ENCODE results near the gene CAV2.
A peak's percentile ranks its signal among the peaks of the same experiment; 100 is the strongest.

Gene CAV2

DNA sequence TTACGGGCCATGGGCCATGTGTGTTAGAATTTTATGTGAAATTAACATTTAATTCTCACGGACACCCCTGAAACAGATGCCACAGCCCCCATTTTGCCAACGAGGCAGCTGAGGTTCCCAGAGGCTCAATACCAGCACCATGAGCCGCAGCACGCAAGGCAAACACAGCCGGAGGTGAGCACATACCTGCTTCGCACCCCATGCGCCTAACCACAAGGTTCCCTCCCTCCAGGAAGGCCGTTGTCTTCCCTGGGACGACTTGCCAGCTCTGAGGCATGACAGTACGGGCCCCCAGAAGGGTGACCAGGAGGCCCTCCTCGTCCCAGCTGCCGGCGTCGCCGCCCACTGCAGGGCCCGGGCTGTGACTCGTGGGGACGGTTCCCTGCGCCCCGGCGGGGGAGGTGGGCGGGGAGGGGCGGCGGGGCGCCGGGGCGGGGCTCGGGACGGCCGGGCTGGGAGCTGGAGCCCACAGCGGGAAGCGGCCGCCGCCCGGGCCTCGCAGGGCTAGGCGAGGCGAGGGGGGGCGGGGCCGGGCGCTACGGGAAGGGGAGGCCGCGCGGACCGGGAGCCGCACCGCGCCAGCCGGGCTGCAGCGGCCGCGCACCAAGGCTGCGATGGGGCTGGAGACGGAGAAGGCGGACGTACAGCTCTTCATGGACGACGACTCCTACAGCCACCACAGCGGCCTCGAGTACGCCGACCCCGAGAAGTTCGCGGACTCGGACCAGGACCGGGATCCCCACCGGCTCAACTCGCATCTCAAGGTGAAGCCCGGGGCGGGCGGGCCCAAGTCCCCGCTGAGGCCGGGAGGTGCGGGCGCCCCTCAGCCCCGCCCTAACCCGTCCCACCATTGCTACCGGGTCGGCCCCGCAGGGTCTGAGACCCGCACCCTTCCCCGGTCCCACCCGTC, at the start of gene CAV2:
Gene CAV2 (plus strand): TSS at position 571 of the 910 bp plus-strand sequence. CDS start 44 bp downstream, at position 615.
- DNase-seq (ENCODE audit: low spot score) (peak; percentile 91), ATAC-seq (ENCODE audit: low read depth) (peak; percentile 70)
- TF ChIP-seq CTCF (IDR thresholded peaks at IDR 0.05; ENCODE audit: poor library complexity, severe bottlenecking), result no peak

DNA sequence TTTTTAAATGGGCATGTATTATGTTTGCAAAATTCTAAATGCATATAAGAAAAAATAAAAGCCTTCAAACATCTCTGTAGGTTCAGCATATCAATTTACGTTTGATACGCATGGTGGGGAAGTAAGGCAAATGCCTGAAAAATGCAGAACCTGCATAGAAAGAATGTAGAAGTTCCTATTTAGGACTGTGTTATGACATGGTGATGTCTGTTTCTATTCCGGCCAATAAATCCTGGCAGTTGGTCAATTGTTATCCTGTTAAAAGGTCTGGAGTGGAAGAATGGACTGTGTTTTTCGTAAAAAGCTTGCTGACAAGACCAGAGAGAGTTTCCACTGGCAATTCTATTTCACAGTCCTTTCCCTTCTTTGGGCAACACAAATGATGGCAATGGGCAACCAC, 49.6 kb upstream of the CAV2 start:
- ATAC-seq (ENCODE audit: low read depth), result no peak
- no peak for DNase-seq (ENCODE audit: low spot score)
- H3K27me3 ChIP-seq (ENCODE audit: insufficient read depth, poor library complexity, severe bottlenecking), result no peaks in the 10 kb centered on the region
- H3K4me3 ChIP-seq (ENCODE audit: severe bottlenecking), result no peak overlapping the region
- H3K4me1 ChIP-seq (ENCODE audit: insufficient read depth, poor library complexity, severe bottlenecking), result peaks cover 32% of the 10 kb centered on the region
- TF ChIP-seq CTCF (IDR thresholded peaks at IDR 0.05; ENCODE audit: poor library complexity, severe bottlenecking), result no peak
- no peaks in the 10 kb centered on the region for H3K36me3 ChIP-seq (ENCODE audit: low read depth)
- H3K9me3 ChIP-seq (ENCODE audit: severe bottlenecking), result no peaks in the 10 kb centered on the region
- peak overlapping the region; percentile 70 for H3K27ac ChIP-seq (ENCODE audit: poor library complexity, severe bottlenecking)

More for the DNA sequence above, at the start of gene CAV2:
- H3K4me1 ChIP-seq (ENCODE audit: insufficient read depth, poor library complexity, severe bottlenecking), result peaks cover 46% of the 10 kb centered on the region
- no peaks in the 10 kb centered on the region for H3K27me3 ChIP-seq (ENCODE audit: insufficient read depth, poor library complexity, severe bottlenecking)
- H3K9me3 ChIP-seq (ENCODE audit: severe bottlenecking), result no peaks in the 10 kb centered on the region
- H3K27ac ChIP-seq (ENCODE audit: poor library complexity, severe bottlenecking), result peak within 1 kb of the TSS; percentile 96
- peak within 1 kb of the TSS; percentile 91 for H3K4me3 ChIP-seq (ENCODE audit: severe bottlenecking)
- H3K36me3 ChIP-seq (ENCODE audit: low read depth), result peaks cover 42% of the 10 kb centered on the region

DNA sequence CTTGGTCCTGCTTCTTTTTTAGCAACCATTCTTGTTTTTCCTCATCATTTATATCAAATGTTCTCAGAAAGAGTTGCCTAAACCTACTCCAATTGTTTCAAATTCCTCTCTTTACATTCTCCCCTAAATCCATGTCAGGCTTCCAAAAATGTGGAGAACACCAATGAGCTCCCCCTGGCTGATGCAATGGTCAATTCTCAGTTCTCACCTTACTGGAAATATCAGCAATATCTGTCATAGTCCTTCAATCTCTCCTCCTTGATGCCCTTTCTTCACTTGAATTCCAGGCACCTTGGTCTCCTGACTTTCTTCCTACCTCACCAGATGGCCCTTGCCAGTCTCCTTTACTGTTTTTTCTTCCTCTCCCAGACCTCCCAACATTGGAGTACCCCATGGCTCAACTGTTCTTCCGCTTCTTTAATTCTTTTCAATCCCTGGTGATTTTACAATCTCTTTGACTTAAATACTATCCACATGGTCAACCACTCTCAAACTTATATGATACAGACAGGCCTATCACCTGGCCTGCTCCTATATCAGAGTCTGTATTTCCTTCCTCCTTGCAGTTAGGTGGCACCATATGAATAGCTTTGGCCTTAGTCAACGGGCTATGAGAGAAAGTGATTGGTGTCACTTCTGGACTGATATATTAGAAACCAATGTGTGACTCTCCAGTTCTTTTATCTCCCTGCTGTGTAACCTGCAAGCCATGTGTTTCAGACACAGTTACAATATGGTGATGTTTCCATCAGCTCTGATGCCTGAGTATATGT, 47.4 kb upstream of the CAV2 start:
- no peak for ATAC-seq (ENCODE audit: low read depth)

GRCh38 chr7:116454377-116454776, 45.2 kb upstream of the CAV2 start:
- no peak for TF ChIP-seq CTCF (IDR thresholded peaks at IDR 0.05; ENCODE audit: poor library complexity, severe bottlenecking)

More for the DNA sequence above, 47.4 kb upstream of the CAV2 start:
- no peak for TF ChIP-seq CTCF (IDR thresholded peaks at IDR 0.05; ENCODE audit: poor library complexity, severe bottlenecking)
- Histone ChIP-seq H3K27ac (ENCODE audit: poor library complexity, severe bottlenecking) (no peak overlapping the region), H3K4me1 (ENCODE audit: insufficient read depth, poor library complexity, severe bottlenecking) (peaks cover 37% of the 10 kb centered on the region), H3K4me3 (ENCODE audit: severe bottlenecking) (no peak overlapping the region), H3K9me3 (ENCODE audit: severe bottlenecking) (no peaks in the 10 kb centered on the region), H3K27me3 (ENCODE audit: insufficient read depth, poor library complexity, severe bottlenecking) (no peaks in the 10 kb centered on the region), H3K36me3 (ENCODE audit: low read depth) (no peaks in the 10 kb centered on the region)
- no peak for DNase-seq (ENCODE audit: low spot score)

More at GRCh38 chr7:116454377-116454776, 45.2 kb upstream of the CAV2 start:
- Histone ChIP-seq H3K4me3 (ENCODE audit: severe bottlenecking) (no peak overlapping the region), H3K27ac (ENCODE audit: poor library complexity, severe bottlenecking) (peak overlapping the region; percentile 79), H3K27me3 (ENCODE audit: insufficient read depth, poor library complexity, severe bottlenecking) (no peaks in the 10 kb centered on the region), H3K9me3 (ENCODE audit: severe bottlenecking) (no peaks in the 10 kb centered on the region), H3K36me3 (ENCODE audit: low read depth) (no peaks in the 10 kb centered on the region), H3K4me1 (ENCODE audit: insufficient read depth, poor library complexity, severe bottlenecking) (peaks cover 21% of the 10 kb centered on the region)
- DNase-seq (ENCODE audit: low spot score) (no peak), ATAC-seq (ENCODE audit: low read depth) (no peak)

Measured in RWPE2 (cell line).